Hypothalamus (tissue), 51 donors: ENCODE measurements around the gene RPL7A.
"Not testable (repeated sequence)": the region's sequence is repeated elsewhere in the genome, so short reads cannot be mapped to it uniquely, and the experiment has no call there.

ENCODE experiments used
- DNase-seq, 51 donors: peaks; one replicate each; lab custom pipeline; 2025; lab: John Stamatoyannopoulos, UW

Gene RPL7A

DNA sequence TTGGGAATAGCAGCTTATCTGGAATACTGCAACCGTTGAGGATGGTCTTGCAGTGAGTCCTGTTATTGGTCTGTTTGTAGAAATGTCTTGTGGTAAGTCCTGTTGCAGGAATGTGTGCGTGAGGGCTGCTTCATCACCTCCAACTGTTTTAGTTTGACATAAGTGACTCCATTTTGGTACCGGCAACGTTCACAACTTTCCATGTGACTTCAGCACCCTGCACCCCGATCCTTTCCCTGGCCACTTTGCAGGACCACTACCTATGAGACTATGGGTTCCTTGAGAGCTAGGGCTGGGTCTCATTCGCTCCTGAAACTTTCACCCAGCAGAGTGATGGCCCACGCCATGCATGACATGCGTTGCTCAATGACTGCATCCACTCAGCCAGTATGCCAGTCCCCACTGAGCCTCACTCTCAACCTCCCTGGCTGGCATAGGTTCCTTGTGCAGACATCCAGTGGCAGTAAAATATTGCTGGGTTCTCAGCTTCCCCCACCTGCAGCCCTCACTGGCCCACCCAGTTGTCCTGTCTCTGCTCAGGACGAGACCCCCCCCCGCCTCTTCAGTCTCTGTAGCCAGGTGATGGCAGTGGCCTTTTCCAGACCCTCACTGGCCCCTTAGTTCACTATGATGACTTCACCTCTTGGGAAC lies 20.1 kb upstream of the RPL7A start:
- no peak for DNase-seq

GRCh38 chr9:133329306-133330156 lies 18.5 kb upstream of the RPL7A start:
- peak in 5 of 51 donors; percentile 7 to 28 (median 11) for DNase-seq

- no peak for DNase-seq
These were observed 16.8 kb upstream of the RPL7A start for GRCh38 chr9:133331221-133331620.

- DNase-seq, result no peak
These were observed 16.2 kb upstream of the RPL7A start for GRCh38 chr9:133331641-133332380.

DNA sequence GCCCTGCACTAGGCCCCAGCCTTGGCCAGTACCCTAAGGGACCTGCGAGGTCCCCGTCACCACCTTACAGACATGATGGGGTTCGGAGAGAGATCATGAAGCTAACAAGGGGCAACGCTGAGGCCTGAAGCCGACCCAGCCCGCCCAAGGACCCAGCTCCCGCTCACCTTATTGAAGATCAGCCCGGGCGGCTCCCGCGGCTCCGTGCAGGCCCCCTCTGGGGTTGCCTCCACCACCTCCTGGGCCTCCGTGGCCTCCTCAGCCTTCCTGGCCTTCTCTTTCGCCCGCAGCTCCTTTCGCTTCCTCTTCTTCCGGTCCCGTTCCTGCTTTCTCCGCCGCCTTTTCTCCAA lies 15.7 kb upstream of the RPL7A start:
- no peak for DNase-seq

- DNase-seq, result no peak
These were observed 15.0 kb upstream of the RPL7A start for GRCh38 chr9:133333011-133333410.

GRCh38 chr9:133333566-133333965 lies 14.5 kb upstream of the RPL7A start:
- DNase-seq, result no peak

DNA sequence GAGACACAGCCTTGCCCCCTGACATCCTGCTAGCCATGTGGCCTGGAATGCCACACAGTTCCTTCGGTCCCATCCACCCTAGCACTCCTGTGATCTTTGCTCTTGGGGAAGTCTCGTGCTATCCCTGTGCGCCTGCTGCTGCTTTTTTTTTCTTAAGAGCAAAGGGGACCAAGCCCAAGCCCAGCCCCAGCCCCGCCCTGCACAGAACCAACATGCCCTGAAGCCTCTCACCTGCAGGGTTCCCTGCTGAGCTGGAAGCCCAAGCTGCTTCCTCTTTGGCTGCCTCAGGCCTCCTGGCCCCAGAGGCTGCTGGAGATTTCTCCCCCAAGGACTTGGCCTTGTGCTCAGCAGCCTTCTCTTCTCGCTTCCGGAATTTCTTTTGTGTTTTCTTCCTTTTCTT lies 13.9 kb upstream of the RPL7A start:
- no peak for DNase-seq

DNA sequence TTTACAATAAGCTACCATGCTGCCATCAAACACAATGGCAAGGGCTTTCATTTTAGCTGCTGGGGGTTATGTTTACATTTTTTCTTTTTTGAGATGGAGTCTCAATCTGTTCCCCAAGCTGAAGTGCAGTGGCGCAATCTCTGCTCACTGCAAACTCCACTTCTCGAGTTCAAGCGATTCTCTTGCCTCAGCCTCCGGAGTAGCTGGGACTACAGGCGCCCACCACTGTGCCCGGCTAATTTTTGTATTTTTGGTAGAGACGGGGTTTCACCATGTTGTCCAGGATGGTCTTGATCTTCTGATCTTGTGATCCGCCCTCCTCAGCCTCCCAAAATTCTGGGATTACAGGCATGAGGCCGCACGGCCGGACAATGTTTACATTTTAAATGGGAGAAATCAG lies 13.1 kb upstream of the RPL7A start:
- not testable (repeated sequence) for DNase-seq

- peak; percentile 39 to 94 (median 83) for DNase-seq
These were observed 11.8 kb upstream of the RPL7A start, which contains the start of gene SURF6 for GRCh38 chr9:133335924-133336811. TSS of gene SURF6 (minus strand) at chr9:133336188. CDS start at chr9:133336132, 56 bp downstream.

GRCh38 chr9:133339641-133340040 lies 8.4 kb upstream of the RPL7A start:
- DNase-seq, result no peak

DNA sequence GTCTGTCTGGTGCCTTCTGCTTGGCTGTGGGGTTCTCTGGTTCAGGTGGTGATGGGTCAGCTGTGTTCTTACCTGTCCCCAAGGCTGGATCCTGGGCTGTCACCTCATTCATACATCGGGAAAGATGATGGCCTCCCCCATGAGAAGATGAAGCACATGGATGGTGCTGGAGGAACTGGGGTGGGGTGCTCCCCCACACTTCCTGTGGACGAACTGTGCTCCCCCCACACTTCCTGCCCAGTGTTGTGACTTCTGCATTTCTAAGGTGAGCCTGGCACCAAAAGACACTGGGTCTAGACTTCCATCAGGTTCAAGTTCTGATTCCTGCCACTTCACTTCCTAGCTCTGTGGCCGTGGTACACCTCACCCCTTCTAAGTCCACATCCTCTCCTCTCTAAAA lies 7.8 kb upstream of the RPL7A start:
- no peak for DNase-seq

- no peak for DNase-seq
These were observed 7.1 kb upstream of the RPL7A start for GRCh38 chr9:133340916-133341315.

DNA sequence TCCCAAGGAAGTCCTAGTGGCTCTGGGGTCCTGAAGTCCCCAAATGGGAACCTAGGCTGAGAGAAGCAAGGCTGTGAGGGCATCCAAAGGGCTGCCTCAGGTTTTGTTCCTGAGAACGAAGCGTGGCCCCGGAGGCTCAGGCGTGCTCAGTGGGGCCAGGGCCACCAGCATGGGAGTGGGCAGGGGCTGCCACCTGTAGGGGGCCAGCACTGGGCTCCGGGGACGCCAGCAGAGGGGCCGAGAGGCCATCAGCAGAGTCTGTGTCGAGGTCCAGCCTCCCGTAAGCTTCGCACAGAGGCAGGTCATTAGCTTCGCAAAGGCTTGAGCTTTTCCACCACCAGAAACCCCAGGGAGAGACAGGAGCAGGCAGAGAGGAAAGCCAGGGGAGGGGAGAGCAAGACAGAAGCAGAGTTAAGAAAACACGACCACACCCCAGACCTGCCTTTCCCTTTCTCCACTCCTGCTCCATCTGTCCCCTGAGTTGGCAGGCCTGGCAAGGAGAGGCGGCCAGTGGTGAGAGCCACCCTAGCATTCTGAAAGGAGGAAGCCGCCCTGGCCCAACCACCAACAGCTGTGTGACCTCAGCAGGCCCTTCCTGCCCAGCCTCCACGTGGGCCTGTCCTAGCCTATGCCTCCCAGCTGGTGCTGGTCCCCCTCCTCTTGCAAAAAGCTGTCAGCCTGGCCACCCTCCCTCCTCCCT lies 6.5 kb upstream of the RPL7A start:
- DNase-seq, result peak in 21 of 51 donors; percentile 8 to 50 (median 27)

- DNase-seq, result no peak
These were observed 6.0 kb upstream of the RPL7A start for GRCh38 chr9:133342069-133342406.

- no peak for DNase-seq
These were observed 5.4 kb upstream of the RPL7A start for GRCh38 chr9:133342570-133342969.

- no peak for DNase-seq
These were observed 3.9 kb upstream of the RPL7A start for GRCh38 chr9:133344071-133344470.

DNA sequence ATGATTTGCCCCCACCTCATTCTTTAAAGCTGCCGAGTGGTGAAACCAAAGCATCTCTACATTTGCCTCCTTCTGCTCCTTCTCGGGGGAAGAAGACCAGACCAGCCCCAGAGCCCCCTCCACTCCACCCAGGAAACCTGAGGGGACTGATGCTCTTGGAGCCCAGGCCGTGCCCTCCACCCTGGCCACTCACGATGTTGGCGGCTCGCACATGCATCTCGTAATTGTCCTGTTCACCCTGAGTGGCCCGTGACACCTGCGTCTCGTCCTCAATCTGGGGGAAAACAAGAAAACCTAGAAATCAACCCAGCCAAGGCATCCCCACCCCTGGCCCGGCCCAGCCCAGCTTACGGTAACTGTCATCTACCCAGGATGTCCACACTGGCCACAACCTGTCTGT lies 3.0 kb upstream of the RPL7A start:
- no peak for DNase-seq

DNA sequence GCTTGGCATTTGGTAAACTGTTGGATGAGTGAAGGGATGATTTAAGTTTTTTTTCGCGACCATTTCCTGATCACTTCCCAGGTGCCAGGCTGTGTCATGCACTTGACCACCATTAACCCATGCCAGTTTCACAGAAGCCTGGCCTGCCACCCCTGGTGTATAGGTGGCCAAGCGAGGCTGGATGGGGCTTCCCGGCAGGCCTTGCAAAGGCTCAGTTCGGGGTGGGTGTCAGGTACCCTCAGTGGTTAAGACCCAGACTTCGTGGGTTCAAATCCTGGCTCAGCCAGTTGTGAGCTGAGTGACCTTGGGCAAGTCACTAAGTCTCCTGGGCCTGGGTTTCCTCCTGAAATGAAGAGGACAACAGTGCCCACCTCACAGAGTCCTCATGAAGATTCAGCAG lies 2.4 kb upstream of the RPL7A start:
- no peak for DNase-seq
